Measurements from ENCODE around the gene CCND1. TPM values are rescaled to one million over a fixed set of nuclear protein-coding genes. Genes with fewer than 3 reads are reported as not detected.

Gene CCND1
- total and polyA plus RNA-seq, 10 of the 15 experiments (the other 5 are each of a cell fraction or from before 2014, with no cell fraction given), result 0.09 to 6.6 (median 0.59) TPM; not detected in 2

- no peak for TF ChIP-seq TBL1XR1 (IDR thresholded peaks at IDR 0.05; ENCODE audit: low read depth, low read length)
These were observed 1.6 kb downstream of the CCND1 start (continued) for GRCh38 chr11:69642549-69642912.

DNA sequence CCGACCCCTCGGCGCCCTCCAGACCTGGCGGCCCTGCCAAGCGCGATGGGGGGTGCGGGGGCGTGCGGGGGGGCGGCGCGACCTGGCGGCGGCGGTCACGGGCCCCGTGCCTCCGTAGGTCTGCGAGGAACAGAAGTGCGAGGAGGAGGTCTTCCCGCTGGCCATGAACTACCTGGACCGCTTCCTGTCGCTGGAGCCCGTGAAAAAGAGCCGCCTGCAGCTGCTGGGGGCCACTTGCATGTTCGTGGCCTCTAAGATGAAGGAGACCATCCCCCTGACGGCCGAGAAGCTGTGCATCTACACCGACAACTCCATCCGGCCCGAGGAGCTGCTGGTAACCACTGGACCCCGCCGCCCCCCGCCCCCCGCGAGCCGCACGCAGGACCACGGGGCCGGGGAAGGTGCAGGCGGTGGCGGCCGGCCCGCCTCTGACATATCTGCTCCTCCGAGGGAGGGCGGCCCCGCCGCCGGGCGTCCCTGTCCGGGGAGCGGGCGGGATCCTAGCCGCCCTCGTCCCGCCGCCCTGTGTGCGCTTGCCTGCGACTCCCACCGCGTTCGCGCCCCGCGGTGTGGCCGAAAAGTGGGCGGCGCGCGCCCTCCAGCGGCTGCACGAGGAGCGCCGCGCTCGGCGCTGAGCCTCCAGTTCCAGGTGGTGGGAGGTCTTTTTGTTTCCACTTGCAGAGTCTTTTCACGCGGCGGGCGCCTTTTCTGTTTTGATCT is 2.1 kb downstream of the CCND1 start:
- no TSS peak for BruUV-seq (replicated peaks)
- in situ Hi-C loops (cut with MboI) (loop anchor here (5.0 kb wide), 1 partner anchor 351 kb away; the partner anchor contains the start of gene MYEOV), intact Hi-C loops (cut with micrococcal nuclease; ENCODE audit: unreplicated experiment) (loop anchor here (1.0 to 5.0 kb wide), 3 partner anchors 351 to 542 kb away; no protein-coding TSS in a partner anchor)
- ChIA-PET CTCF (interaction anchor here (0.6 to 4.4 kb wide), 10 partner anchors 27 to 542 kb away, joined by 3 to 37 read pairs (median 3); partner anchors contain the start of gene MYEOV), RAD21 (ENCODE audit: unreplicated experiment) (interaction anchor here (0.6 to 2.9 kb wide), 15 partner anchors 199 to 587 kb away, joined by 3 to 25 read pairs (median 5); partner anchors contain the start of genes MYEOV and SMIM38), SMC1A (ENCODE audit: uncharacterized antibody, unreplicated experiment) (interaction anchor here (1.1 to 3.3 kb wide), 7 partner anchors 27 to 541 kb away, joined by 4 to 10 read pairs (median 5); partner anchors contain the start of gene MYEOV), POLR2A (interaction anchor here (0.9 kb wide), 1 partner anchor 539 kb away, joined by 3 read pairs; no protein-coding TSS in a partner anchor)
- H3K4me2 ChIP-seq (ENCODE audit: control insufficient read depth, insufficient read depth), result peak overlapping the region; percentile 68; the same call in 1 of the 2 replicates
- no peaks in the 10 kb centered on the region for H3K36me3 ChIP-seq (ENCODE audit: control insufficient read depth in 2 of 2, insufficient read depth in 2 of 2, low read length in 1 of 2)
- FAIRE-seq (no peak), DNase-seq (ENCODE audit: low read depth, low spot score) (no peak), ATAC-seq (peak; percentile 85)
- peaks cover 13% of the 10 kb centered on the region for H3K4me1 ChIP-seq (ENCODE audit: control insufficient read depth, insufficient read depth, low read length)
- no peak overlapping the region for H3K27ac ChIP-seq (ENCODE audit: control insufficient read depth, insufficient read depth)
- WGBS (ENCODE audit: insufficient coverage, insufficient replicate concordance, low lambda C conversion rate, missing lambda C conversion rate), result 2% methylated on average over 54 of the region's 81 CpGs
- no peaks in the 10 kb centered on the region for H4K20me1 ChIP-seq (ENCODE audit: control insufficient read depth, insufficient read depth)
- H3K27me3 ChIP-seq (replicated peaks in 1 of 2; ENCODE audit: control insufficient read depth in 2 of 2, insufficient read depth in 2 of 2, low read length in 1 of 2), result peaks cover 10 to 23% of the 10 kb centered on the region in 2 experiments
- H2AFZ ChIP-seq (ENCODE audit: control insufficient read depth, low read depth, low read length), result peak overlapping the region; percentile 2; the same call in 1 of the 2 replicates
- no peaks in the 10 kb centered on the region for H3K79me2 ChIP-seq (ENCODE audit: control insufficient read depth, insufficient read depth, low read length)
- no peak overlapping the region; the same call in 1 of the 2 replicates for H3K9ac ChIP-seq (ENCODE audit: control insufficient read depth, insufficient read depth, low read length)
- peak overlapping the region; percentile 71; the same call in 1 of the 2 replicates for H3K4me3 ChIP-seq
- no peaks in the 10 kb centered on the region for H3K9me3 ChIP-seq (replicated peaks; ENCODE audit: control insufficient read depth, insufficient read depth, low read length)
- TF ChIP-seq SRF (IDR thresholded peaks at IDR 0.05; ENCODE audit: low read depth in 2 of 2, low read length in 2 of 2) (no peak), MAX (IDR thresholded peaks at IDR 0.05; ENCODE audit: low read depth, low read length) (no peak), HDAC2 (IDR thresholded peaks at IDR 0.05) (no peak), NFYA (IDR thresholded peaks at IDR 0.05; ENCODE audit: borderline replicate concordance, low read depth, low read length) (no peak), NFIC (IDR thresholded peaks at IDR 0.05; ENCODE audit: low read depth, low read length) (no peak), IRF3 (IDR thresholded peaks at IDR 0.05) (no peak), SMAD5 (IDR thresholded peaks at IDR 0.05; ENCODE audit: low read depth) (no peak), HDGF (IDR thresholded peaks at IDR 0.05) (no peak), POU2F2 (IDR thresholded peaks at IDR 0.05; ENCODE audit: borderline replicate concordance, low read depth, low read length) (peak; percentile 44; the same call in 1 of the 3 replicates), FOXK2 (IDR thresholded peaks at IDR 0.05) (no peak), IKZF2 (IDR thresholded peaks at IDR 0.05) (no peak), ZNF274 (IDR thresholded peaks at IDR 0.05; ENCODE audit: insufficient read depth, insufficient read length) (no peak), CBX3 (IDR thresholded peaks at IDR 0.05; ENCODE audit: borderline replicate concordance, low read depth) (no peak), POLR2AphosphoS5 (IDR thresholded peaks at IDR 0.05; ENCODE audit: low read length) (no peak), SMC3 (IDR thresholded peaks at IDR 0.05; ENCODE audit: borderline replicate concordance, low read length) (peak; percentile 94), ELK1 (IDR thresholded peaks at IDR 0.05; ENCODE audit: low read depth, low read length) (no peak)
